ENCODE results near the gene AGAP1.

- TF ChIP-seq EP300 (IDR thresholded peaks at IDR 0.05): no peak
- no peak for TF ChIP-seq CTCF (IDR thresholded peaks at IDR 0.05)
- no peak for TF ChIP-seq POLR2A (IDR thresholded peaks at IDR 0.05)
These were observed 125.7 kb downstream of the AGAP1 start for GRCh38 chr2:235619544-235619943.
